ENCODE data around the gene NFYB.

DNA sequence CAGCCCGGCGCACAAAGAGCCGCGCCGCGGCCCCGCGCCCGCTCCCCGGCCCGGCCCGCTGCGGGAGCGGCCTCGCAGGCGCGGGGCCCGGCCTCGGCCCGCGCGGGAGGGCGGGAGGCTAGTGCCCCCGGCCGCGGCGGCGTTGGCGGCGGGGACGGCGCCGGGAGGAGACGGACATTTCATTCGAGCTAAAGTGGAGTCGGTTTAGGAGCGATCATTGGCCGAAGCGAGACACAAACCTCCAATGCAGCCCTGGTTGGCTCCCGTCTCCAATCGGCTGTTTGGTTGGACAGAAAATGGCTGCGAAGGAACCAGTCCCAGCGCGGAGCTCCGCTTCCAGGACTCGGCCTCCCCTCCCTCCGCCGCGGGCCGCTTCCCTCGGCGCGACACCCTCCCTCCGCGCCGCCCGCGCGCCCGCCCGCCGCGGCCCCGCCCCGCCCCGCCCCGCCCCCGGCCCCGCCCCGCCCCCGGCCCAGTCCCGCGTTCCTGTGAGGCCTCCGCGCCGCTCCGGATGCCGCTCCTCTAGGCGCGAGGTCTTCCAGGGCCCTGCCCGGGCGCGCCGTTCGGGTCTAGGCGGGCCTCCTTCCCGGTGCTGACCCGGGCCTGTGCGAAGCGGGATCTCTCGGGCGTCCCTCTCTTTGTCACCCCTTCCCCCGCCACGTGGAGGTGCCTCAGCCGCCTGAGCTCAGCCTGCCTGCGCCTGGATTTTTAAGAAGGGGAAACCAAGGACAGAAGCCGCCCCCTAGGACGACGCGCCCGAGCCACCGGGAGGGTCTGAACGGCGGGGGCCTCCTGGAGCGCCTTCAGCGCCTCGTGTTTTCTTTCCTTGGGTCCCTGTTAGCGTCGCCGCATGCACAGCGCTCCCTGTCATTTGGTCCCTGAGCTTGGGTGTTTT is at the start of gene NFYB:
- TF ChIP-seq, protein P1, sequence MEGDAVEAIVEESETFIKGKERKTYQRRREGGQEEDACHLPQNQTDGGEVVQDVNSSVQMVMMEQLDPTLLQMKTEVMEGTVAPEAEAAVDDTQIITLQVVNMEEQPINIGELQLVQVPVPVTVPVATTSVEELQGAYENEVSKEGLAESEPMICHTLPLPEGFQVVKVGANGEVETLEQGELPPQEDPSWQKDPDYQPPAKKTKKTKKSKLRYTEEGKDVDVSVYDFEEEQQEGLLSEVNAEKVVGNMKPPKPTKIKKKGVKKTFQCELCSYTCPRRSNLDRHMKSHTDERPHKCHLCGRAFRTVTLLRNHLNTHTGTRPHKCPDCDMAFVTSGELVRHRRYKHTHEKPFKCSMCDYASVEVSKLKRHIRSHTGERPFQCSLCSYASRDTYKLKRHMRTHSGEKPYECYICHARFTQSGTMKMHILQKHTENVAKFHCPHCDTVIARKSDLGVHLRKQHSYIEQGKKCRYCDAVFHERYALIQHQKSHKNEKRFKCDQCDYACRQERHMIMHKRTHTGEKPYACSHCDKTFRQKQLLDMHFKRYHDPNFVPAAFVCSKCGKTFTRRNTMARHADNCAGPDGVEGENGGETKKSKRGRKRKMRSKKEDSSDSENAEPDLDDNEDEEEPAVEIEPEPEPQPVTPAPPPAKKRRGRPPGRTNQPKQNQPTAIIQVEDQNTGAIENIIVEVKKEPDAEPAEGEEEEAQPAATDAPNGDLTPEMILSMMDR (IDR thresholded peaks at IDR 0.05), result no peak
- TF ChIP-seq POLR2A (IDR thresholded peaks at IDR 0.05) (peak; percentile 63 to 83), EP300 (IDR thresholded peaks at IDR 0.05) (peak; percentile 22 to 86)

Data from tibial nerve (tissue), 4 donors.